Gastroesophageal sphincter (tissue), 4 donors: ENCODE data around the gene SOX5. TPM values are rescaled to one million over a fixed set of nuclear protein-coding genes. Genes with fewer than 3 reads are reported as not detected.

Experiments
- ATAC-seq: fragments of 150-250 bp; one replicate; pipeline ENCODE4 v1.9.1; 2016; ENCODE audit warnings: mild to moderate bottlenecking, moderate library complexity
- H3K27ac ChIP-seq, 4 donors: fragments of 200-600 bp; sonication (generic) in 3 of 4; 1 replicate in 3 of 4; 2 replicates in 1 of 4; pipeline ENCODE4 v1.5.1; 2016 to 2019
- H3K27me3 ChIP-seq: fragments of 200-600 bp; sonication (generic); one replicate; pipeline ENCODE4 v1.5.1; 2019
- H3K36me3 ChIP-seq, 2 donors: fragments of 200-600 bp; sonication (generic); one replicate each; pipeline ENCODE4 v1.5.1; 2019; ENCODE audit warnings: control low read depth in 1 of 2
- H3K4me1 ChIP-seq, 3 donors: fragments of 200-600 bp; sonication (generic); 1 replicate in 2 of 3; 2 replicates in 1 of 3; pipeline ENCODE4 v1.5.1; 2016 to 2019; ENCODE audit warnings: control low read depth in 2 of 3
- H3K4me3 ChIP-seq, 2 donors: fragments of 200-600 bp; sonication (generic); one replicate each; pipeline ENCODE4 v1.5.1; 2019; ENCODE audit warnings: mild to moderate bottlenecking in 1 of 2, moderate library complexity in 1 of 2
- H3K9me3 ChIP-seq, 3 donors: fragments of 200-600 bp; sonication (generic); one replicate each; pipeline ENCODE4 v1.5.1; 2017 to 2019; ENCODE audit warnings: control low read depth in 2 of 3
- CTCF ChIP-seq, 4 experiments: fragments of 200-600 bp in 2 of 4; fragments of 450-650 bp in 2 of 4; sonication (generic) in 1 of 4; IDR thresholded peaks; one replicate each; pipeline ENCODE4 v1.5.1; 2017 to 2019; ENCODE audit warnings: antibody characterized with exemption in 4 of 4, mild to moderate bottlenecking in 2 of 4, moderate library complexity in 2 of 4
- EP300 ChIP-seq: sonication (generic); formaldehyde crosslinking; IDR thresholded peaks from one replicate; pipeline ENCODE4 v1.6.1; 2017; ENCODE audit warnings: antibody characterized with exemption, mild to moderate bottlenecking
- POLR2A ChIP-seq, 2 donors: fragments of 450-650 bp; IDR thresholded peaks; one replicate each; pipeline ENCODE4 v1.6.1; 2017; ENCODE audit warnings: antibody characterized with exemption in 2 of 2, mild to moderate bottlenecking in 2 of 2, moderate library complexity in 1 of 2
- POLR2AphosphoS5 ChIP-seq: sonication (generic); formaldehyde crosslinking; IDR thresholded peaks from one replicate; pipeline ENCODE4 v1.6.1; 2017; ENCODE audit warnings: antibody characterized with exemption
- WGBS, 2 donors: methylation state at CpG; one replicate each; pipeline ENCODE4 v1.1.5; 2018; ENCODE audit warnings: low coverage in 1 of 2; 5-methylcytosine and 5-hydroxymethylcytosine counted together
- total RNA-seq, 4 donors: library from RNA; depleted of rRNA; stranded (reverse); fragments of >200 nt; gene quantifications; one replicate each; pipeline ENCODE4 v1.1.0, GENCODE V29; 2016

The SOX5 gene
- total RNA-seq, 4 donors from 2014 or later: 4.9 to 69.9 (median 18.1) TPM

DNA sequence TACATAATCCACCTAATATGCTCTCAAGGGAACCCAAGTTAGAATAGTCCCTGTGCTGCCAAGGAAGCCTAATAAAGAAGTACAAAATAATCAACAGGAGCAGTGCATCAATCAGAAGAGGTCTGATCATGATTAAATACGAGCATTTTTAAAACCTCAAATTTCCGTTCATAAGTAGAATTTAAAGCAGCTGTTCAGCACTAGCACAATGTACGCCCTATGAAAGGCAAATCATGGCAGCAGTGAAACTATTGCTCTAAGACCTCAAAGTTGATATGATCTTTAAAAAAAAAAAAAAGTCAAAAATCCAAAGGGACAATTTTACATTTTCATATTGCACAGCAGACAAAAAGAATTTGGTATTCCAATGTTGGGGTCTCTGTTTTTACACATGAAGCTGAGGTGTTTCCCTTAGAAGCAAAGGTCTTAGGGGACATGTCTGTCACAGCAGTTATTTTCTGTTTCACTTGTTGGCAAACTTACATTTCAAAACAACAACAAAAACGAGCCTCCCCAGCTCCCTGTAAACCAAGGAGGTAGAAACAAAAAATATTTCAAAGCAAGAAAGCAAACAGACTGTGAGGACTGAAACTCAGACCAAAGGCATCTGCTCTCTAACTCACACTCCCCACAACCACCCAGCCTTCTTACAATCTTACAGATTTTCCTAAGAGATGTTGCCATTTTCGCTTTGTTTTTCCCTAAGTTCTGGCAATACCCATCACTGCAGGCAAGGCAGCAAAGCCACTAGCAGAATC lies 28.2 kb downstream of the SOX5 start:
- Histone ChIP-seq H3K4me3 (peak overlapping the region in 1 of 2 donors; percentile 10), H3K27ac (no peak overlapping the region), H3K9me3 (no peaks in the 10 kb centered on the region), H3K4me1 (no peaks in the 10 kb centered on the region), H3K27me3 (no peaks in the 10 kb centered on the region), H3K36me3 (no peaks in the 10 kb centered on the region)
- TF ChIP-seq CTCF (IDR thresholded peaks at IDR 0.05) (no peak), POLR2A (IDR thresholded peaks at IDR 0.05) (no peak), EP300 (no peak), POLR2AphosphoS5 (no peak)
- no peak for ATAC-seq
- 70 to 72% methylated on average over 5 of the region's 5 CpGs for WGBS, 2 donors

DNA sequence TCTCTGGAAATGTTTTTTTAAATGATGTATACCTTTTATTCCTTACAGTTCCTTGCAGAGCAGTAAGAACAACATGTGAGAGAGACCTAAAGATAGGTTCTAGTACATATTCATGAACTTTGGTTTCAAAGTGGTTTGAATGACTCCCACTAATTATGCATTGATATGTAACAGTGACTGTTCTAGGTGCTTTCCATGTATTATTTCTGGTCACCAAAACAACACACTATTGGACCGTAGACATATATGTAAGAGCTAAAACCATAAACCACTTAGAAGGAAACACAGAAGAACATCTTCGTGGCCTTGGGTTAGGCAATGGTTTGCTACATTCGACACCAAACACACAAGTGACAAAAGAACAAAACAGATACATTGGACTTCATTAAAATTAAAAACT lies 37.9 kb downstream of the SOX5 start:
- no peak for ATAC-seq

GRCh38 chr12:23909551-23909950 lies 39.9 kb downstream of the SOX5 start:
- Histone ChIP-seq H3K27me3 (no peaks in the 10 kb centered on the region), H3K9me3 (no peaks in the 10 kb centered on the region), H3K4me3 (no peak overlapping the region), H3K27ac (no peak overlapping the region), H3K36me3 (no peaks in the 10 kb centered on the region), H3K4me1 (no peaks in the 10 kb centered on the region)
- ATAC-seq: no peak
- no peak for TF ChIP-seq EP300
- no peak for TF ChIP-seq CTCF (IDR thresholded peaks at IDR 0.05)
- no peak for TF ChIP-seq POLR2AphosphoS5
- TF ChIP-seq POLR2A (IDR thresholded peaks at IDR 0.05): no peak
- WGBS, 2 donors: 56 to 78% methylated on average over 1 of the region's 1 CpG

More for the DNA sequence above, 37.9 kb downstream of the SOX5 start:
- TF ChIP-seq POLR2AphosphoS5 (no peak), POLR2A (IDR thresholded peaks at IDR 0.05) (no peak), CTCF (IDR thresholded peaks at IDR 0.05) (no peak), EP300 (no peak)
- H3K4me3 ChIP-seq: no peak overlapping the region
- no peaks in the 10 kb centered on the region for H3K9me3 ChIP-seq
- H3K4me1 ChIP-seq: no peaks in the 10 kb centered on the region
- no peak overlapping the region for H3K27ac ChIP-seq
- 83 to 98% methylated on average over 1 to 3 of the region's 3 CpGs for WGBS, 2 donors
- H3K36me3 ChIP-seq: no peaks in the 10 kb centered on the region
- no peaks in the 10 kb centered on the region for H3K27me3 ChIP-seq

GRCh38 chr12:23906329-23906728 lies 43.1 kb downstream of the SOX5 start:
- TF ChIP-seq POLR2A (IDR thresholded peaks at IDR 0.05) (no peak), EP300 (no peak), CTCF (IDR thresholded peaks at IDR 0.05) (no peak), POLR2AphosphoS5 (no peak)
- no peaks in the 10 kb centered on the region for H3K27me3 ChIP-seq
- 45 to 57% methylated on average over 6 of the region's 6 CpGs for WGBS, 2 donors
- no peaks in the 10 kb centered on the region for H3K36me3 ChIP-seq
- H3K4me1 ChIP-seq: no peaks in the 10 kb centered on the region
- H3K27ac ChIP-seq: no peak overlapping the region
- no peak overlapping the region for H3K4me3 ChIP-seq
- no peaks in the 10 kb centered on the region for H3K9me3 ChIP-seq
- no peak for ATAC-seq

- no peak for ATAC-seq
- Histone ChIP-seq H3K36me3 (peaks cover 0 to 5% of the 10 kb centered on the region in 2 donors), H3K4me3 (no peak overlapping the region), H3K27ac (no peak overlapping the region), H3K4me1 (no peaks in the 10 kb centered on the region), H3K27me3 (no peaks in the 10 kb centered on the region), H3K9me3 (no peaks in the 10 kb centered on the region)
- TF ChIP-seq EP300: no peak
- TF ChIP-seq POLR2AphosphoS5: no peak
- TF ChIP-seq POLR2A (IDR thresholded peaks at IDR 0.05): no peak
- no peak for TF ChIP-seq CTCF (IDR thresholded peaks at IDR 0.05)
- WGBS, 2 donors: 92 to 96% methylated on average over 3 of the region's 3 CpGs
Observed at GRCh38 chr12:23899434-23899833, 50.0 kb downstream of the SOX5 start.
